Glutamatergic neuron (in vitro differentiated cells): ENCODE measurements around the gene HSPB8. TPM values are rescaled to one million over a fixed set of nuclear protein-coding genes. Genes with fewer than 3 reads are reported as not detected.

Experiments
- DNase-seq: peaks from one replicate; pipeline ENCODE4 v3.0.0; 2022
- H3K27ac Mint-ChIP-seq: one replicate; pipeline ENCODE4 v1.8.0; 2020; ENCODE audit warnings: mild to moderate bottlenecking, mixed read lengths, inconsistent platforms; ENCODE audit not compliant: unreplicated experiment
- H3K27me3 Mint-ChIP-seq: one replicate; pipeline ENCODE4 v1.8.0; 2020; ENCODE audit warnings: mild to moderate bottlenecking, moderate library complexity, mixed read lengths, inconsistent platforms; ENCODE audit not compliant: unreplicated experiment
- H3K36me3 Mint-ChIP-seq: one replicate; pipeline ENCODE4 v1.8.0; 2020; ENCODE audit warnings: mild to moderate bottlenecking, mixed read lengths, inconsistent platforms; ENCODE audit not compliant: unreplicated experiment
- H3K4me1 Mint-ChIP-seq: one replicate; pipeline ENCODE4 v1.8.0; 2020; ENCODE audit warnings: mild to moderate bottlenecking, low read depth, mixed read lengths, inconsistent platforms; ENCODE audit not compliant: unreplicated experiment
- H3K4me3 Mint-ChIP-seq: one replicate; pipeline ENCODE4 v1.8.0; 2020; ENCODE audit warnings: mild to moderate bottlenecking, mixed read lengths, inconsistent platforms; ENCODE audit not compliant: unreplicated experiment
- H3K9me3 Mint-ChIP-seq: one replicate; pipeline ENCODE4 v1.8.0; 2020; ENCODE audit warnings: mild to moderate bottlenecking, moderate library complexity, mixed read lengths, inconsistent platforms; ENCODE audit not compliant: unreplicated experiment
- total RNA-seq: library from RNA; stranded (reverse); fragmentation: NEBNext Ultra II Directional; extraction: Animal tissue kit (Norgen Biotek cat#: 25700); gene quantifications from one replicate; pipeline ENCODE4 v1.2.1, GENCODE V29; 2021; ENCODE audit not compliant: unreplicated experiment
- TF ChIP-seq, protein P1 (sequence below): fragments of 200-600 bp; sonication (generic); IDR thresholded peaks from one replicate; pipeline ENCODE4 v1.5.0; 2021; ENCODE audit not compliant: partially characterized antibody, unreplicated experiment

Gene HSPB8
- total RNA-seq, 1 donor from 2014 or later: 0.32 TPM

DNA sequence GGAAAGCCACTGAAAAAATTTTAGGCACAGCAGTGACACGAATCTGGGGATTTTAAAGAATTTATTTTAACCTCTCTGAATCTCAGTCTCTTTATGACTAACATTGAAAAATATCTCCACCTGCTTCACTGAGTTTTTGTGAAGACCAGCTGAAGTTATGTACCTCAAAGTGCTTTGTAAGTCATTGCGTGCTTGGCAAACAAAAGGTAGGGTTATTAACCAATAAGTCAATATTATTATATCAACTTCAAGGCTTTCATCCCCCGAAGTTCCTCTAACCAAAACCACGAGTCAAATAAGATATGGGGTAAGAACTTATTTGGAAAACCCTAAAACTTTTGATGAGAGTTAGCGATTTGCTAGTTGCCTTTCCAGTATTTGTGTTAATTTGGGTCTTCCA, 62.3 kb downstream of the HSPB8 start:
- TF ChIP-seq, protein P1, sequence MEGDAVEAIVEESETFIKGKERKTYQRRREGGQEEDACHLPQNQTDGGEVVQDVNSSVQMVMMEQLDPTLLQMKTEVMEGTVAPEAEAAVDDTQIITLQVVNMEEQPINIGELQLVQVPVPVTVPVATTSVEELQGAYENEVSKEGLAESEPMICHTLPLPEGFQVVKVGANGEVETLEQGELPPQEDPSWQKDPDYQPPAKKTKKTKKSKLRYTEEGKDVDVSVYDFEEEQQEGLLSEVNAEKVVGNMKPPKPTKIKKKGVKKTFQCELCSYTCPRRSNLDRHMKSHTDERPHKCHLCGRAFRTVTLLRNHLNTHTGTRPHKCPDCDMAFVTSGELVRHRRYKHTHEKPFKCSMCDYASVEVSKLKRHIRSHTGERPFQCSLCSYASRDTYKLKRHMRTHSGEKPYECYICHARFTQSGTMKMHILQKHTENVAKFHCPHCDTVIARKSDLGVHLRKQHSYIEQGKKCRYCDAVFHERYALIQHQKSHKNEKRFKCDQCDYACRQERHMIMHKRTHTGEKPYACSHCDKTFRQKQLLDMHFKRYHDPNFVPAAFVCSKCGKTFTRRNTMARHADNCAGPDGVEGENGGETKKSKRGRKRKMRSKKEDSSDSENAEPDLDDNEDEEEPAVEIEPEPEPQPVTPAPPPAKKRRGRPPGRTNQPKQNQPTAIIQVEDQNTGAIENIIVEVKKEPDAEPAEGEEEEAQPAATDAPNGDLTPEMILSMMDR: no peak
- H3K27me3 Mint-ChIP-seq: no peaks in the 10 kb centered on the region
- H3K4me1 Mint-ChIP-seq: peaks cover 3% of the 10 kb centered on the region
- no peak overlapping the region for H3K4me3 Mint-ChIP-seq
- peaks cover 8% of the 10 kb centered on the region for H3K36me3 Mint-ChIP-seq
- H3K9me3 Mint-ChIP-seq: peaks cover 6% of the 10 kb centered on the region
- H3K27ac Mint-ChIP-seq: no peak overlapping the region
- DNase-seq: no peak

DNA sequence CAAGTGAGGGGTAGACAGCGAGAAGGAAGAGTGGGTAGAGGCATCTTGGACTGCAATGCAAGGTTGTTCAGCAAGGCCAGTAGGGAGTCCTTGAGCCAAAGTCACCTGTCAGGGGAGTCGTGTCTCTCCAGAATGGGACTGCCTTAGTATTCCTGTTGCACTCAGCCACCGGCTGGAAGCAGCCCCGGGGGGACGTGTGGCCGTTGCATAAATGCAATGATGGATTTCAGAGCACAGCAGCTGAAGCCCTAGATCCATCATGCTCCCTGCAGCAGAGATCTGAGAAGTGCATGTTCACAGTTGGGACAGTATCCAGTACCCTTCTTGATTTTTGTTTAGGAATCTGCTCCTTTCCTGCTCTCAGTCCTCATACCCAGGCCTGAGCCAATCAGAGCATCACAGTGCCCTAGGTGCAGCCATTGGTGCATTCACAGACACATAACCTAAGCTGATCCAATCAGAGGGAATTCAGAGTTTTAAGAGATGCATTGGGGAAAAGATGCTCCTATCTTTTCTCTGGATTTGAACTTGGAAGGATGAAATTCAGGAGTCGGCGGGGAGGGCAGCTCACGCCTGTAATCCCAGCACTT, 62.9 kb downstream of the HSPB8 start:
- H3K4me3 Mint-ChIP-seq: no peak overlapping the region
- TF ChIP-seq, protein P1: no peak
- H3K27me3 Mint-ChIP-seq: no peaks in the 10 kb centered on the region
- H3K9me3 Mint-ChIP-seq: peaks cover 6% of the 10 kb centered on the region
- peaks cover 8% of the 10 kb centered on the region for H3K36me3 Mint-ChIP-seq
- peaks cover 3% of the 10 kb centered on the region for H3K4me1 Mint-ChIP-seq
- DNase-seq: peak; percentile 37
- H3K27ac Mint-ChIP-seq: no peak overlapping the region

Other genes with a start within 250 kb of the HSPB8 start
- gene SRRM4, start 197.4 kb upstream of the HSPB8 start, total RNA-seq: 183 TPM
- 3.8 TPM for gene CCDC60, start 155.8 kb downstream of the HSPB8 start, total RNA-seq